ENCODE measurements around the gene DCUN1D1.

DCUN1D1 gene

DNA sequence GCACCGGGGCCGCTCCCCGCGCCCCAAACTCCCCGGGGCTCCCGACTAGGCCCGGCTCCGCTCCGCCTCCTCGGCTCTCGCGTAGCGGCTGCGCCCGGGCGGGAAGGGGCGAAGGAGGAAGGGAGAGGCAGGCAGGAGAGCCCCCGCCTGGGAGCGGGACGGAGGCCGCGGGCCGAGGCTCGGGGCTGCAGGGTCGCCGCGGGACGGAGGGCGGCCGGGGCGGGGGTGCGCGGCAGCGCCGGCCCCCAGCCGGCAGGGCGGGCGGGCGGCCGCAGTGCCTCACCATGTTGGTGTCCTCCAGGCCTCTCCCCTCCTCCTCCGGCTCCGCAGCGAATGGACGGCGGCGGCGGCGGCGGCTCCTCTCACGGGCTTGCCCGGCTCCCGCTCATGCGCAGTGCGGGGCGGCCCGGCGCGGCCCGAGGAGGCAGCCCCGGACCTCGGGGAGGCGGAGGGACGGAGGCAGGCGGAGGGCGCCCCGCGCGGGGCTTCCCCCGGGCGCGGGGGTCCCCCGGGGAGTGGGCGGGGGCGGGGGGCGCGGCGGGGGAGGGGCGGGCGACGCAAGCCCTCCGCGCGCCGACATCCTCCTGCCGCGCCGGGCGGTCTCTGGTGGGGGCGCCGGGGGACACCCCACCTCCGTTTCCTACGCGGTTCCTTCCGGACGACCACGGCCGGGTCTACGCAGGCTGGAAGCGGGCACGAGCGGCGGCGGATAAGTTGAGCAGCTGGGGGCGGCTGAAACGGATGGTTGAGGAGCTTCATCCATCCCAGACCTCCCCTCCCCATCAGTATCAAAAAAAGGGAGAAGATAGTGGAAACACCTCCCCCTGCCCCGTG is at the start of gene DCUN1D1:
TSS of gene DCUN1D1 (minus strand) at position 335 of the 834 bp plus-strand sequence. CDS start at position 286, 49 bp downstream.
- no peaks in the 10 kb centered on the region for H3K36me3 ChIP-seq
- TF ChIP-seq Cebpa-rat (IDR thresholded peaks at IDR 0.05) = no peak
- H3K4me3 ChIP-seq = peak within 1 kb of the TSS; percentile 85
- peak within 1 kb of the TSS; percentile 92 for H3K4me2 ChIP-seq
- H3K4me1 ChIP-seq = peaks cover 38% of the 10 kb centered on the region
- H3K27me3 ChIP-seq = no peaks in the 10 kb centered on the region
- H3K27ac ChIP-seq = peak within 1 kb of the TSS; percentile 90
- H3K9ac ChIP-seq = peak within 1 kb of the TSS; percentile 92
- peaks cover 44% of the 10 kb centered on the region for H4K20me1 ChIP-seq
- no peaks in the 10 kb centered on the region for H3K9me3 ChIP-seq

DNA sequence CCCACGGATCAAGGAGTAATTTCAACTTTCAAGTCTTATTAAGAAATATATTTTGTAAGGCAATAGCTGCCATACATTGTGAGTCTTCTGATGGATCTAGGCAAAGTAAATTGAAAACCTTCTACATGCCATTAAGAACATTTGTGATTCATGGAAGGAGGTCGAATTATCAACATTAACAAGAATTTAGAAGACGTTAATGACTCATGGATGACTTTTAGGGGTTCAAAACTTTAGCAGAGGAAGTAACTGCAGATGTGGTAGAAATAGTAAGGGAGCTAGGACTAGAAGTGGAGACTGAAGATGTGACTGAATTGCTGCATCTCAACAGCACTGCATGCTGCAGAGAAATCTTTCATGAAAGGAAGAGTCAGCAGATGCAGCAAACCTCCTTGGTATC is 48.1 kb upstream of the DCUN1D1 start:
- Histone ChIP-seq H3K9me3 (peaks cover 23% of the 10 kb centered on the region), H3K27me3 (no peaks in the 10 kb centered on the region), H3K9ac (no peak overlapping the region), H3K4me3 (no peak overlapping the region), H3K4me2 (no peak overlapping the region), H3K27ac (no peak overlapping the region), H3K4me1 (no peaks in the 10 kb centered on the region), H4K20me1 (no peaks in the 10 kb centered on the region), H3K36me3 (peaks cover 81% of the 10 kb centered on the region)
- TF ChIP-seq Cebpa-rat (IDR thresholded peaks at IDR 0.05) = no peak

DNA sequence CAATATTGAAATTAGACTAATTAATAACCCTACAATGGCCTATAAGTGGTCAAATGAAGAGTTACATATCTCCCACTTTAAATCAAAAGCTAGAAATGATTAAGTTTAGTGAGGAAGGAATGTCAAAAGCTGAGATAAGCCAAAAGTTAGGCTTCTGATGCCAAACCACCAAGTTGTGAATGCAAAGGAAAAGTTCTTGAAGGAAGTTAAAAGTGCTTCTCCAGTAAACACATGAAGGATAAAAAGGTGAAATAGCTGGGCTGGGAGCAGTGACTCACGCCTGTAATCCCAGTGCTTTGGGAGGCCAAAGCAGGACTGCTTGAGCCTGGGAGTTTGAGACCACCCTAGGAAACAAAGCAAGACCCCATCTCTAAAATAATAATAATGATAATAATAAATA is 46.9 kb upstream of the DCUN1D1 start:
- H3K4me2 ChIP-seq = no peak overlapping the region
- H3K27me3 ChIP-seq = no peaks in the 10 kb centered on the region
- no peak overlapping the region for H3K27ac ChIP-seq
- no peak overlapping the region for H3K4me3 ChIP-seq
- H3K9me3 ChIP-seq = peaks cover 23% of the 10 kb centered on the region
- H3K36me3 ChIP-seq = peaks cover 77% of the 10 kb centered on the region
- no peak for TF ChIP-seq Cebpa-rat (IDR thresholded peaks at IDR 0.05)
- no peaks in the 10 kb centered on the region for H3K4me1 ChIP-seq
- no peaks in the 10 kb centered on the region for H4K20me1 ChIP-seq
- no peak overlapping the region for H3K9ac ChIP-seq

DNA sequence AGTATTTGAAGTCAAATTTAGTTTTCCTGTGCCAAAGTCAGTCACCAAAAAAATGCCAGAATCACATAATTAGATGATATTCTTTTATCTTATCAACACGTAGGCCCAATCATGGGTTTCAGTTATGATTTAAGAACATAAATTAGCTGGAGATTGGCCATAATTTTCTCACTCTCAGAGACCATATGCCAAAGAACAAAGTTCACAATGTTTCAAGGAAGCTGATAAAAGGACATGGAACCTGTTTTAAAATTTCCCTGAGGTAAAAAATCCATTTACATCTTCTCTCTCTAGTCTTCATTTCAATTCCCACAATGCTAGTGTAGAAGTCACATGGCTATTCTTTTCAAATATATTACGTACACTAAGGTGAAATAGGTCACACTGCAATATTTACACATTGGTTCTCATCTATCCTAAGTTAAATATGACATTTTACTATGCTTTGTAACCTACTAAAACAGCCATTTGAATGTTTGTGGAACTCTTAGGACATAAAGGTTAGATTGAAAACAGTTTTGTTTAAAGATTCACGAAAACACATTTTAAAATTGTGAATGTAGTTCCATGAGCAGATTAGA is 42.7 kb upstream of the DCUN1D1 start:
- Histone ChIP-seq H3K36me3 (peaks cover 77% of the 10 kb centered on the region), H4K20me1 (no peaks in the 10 kb centered on the region), H3K4me2 (no peak overlapping the region), H3K9me3 (peaks cover 3% of the 10 kb centered on the region), H3K27ac (no peak overlapping the region), H3K4me3 (no peak overlapping the region), H3K9ac (no peak overlapping the region), H3K27me3 (no peaks in the 10 kb centered on the region), H3K4me1 (no peaks in the 10 kb centered on the region)
- no peak for TF ChIP-seq Cebpa-rat (IDR thresholded peaks at IDR 0.05)

DNA sequence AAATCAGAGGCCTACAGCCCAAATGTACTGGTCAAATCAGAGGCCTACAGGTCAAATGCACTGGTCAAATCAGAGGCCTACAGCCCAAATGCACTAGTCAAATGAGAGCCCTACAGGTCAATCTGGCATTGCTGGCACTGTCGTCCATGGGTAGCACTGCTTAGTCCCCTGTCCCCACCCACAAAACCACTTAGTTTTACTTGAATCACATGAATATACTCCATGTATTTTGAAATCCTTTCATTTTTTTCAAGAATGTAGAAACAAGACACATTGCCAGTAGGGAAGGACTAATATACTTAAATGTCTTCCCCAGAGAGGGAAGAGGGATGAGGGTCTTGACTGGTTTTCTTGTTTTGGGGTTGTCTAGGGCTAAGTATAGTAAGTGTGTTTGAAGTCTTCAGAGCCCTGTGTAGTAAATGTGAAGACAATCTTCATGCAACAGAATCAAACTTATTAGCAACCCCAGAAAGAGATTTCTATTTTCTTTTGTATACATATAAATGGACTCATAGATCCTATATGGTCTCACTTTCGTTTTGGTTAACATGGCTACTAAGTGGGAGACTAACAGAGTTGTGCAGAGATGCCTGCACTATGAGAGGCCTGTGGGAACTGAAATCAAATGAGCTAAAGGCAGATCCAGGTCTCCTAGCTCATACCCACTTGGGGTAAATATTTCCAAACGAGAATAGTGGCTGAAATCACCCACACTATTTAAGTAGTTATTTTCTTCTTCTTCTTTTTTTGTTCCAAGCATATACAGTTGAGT is 38.3 kb upstream of the DCUN1D1 start:
- H3K9me3 ChIP-seq = no peaks in the 10 kb centered on the region
- H3K4me3 ChIP-seq = no peak overlapping the region
- H3K4me1 ChIP-seq = no peaks in the 10 kb centered on the region
- H3K4me2 ChIP-seq = no peak overlapping the region
- no peaks in the 10 kb centered on the region for H3K27me3 ChIP-seq
- peaks cover 92% of the 10 kb centered on the region for H3K36me3 ChIP-seq
- no peak for TF ChIP-seq Cebpa-rat (IDR thresholded peaks at IDR 0.05)
- H4K20me1 ChIP-seq = no peaks in the 10 kb centered on the region
- no peak overlapping the region for H3K9ac ChIP-seq
- H3K27ac ChIP-seq = no peak overlapping the region

DNA sequence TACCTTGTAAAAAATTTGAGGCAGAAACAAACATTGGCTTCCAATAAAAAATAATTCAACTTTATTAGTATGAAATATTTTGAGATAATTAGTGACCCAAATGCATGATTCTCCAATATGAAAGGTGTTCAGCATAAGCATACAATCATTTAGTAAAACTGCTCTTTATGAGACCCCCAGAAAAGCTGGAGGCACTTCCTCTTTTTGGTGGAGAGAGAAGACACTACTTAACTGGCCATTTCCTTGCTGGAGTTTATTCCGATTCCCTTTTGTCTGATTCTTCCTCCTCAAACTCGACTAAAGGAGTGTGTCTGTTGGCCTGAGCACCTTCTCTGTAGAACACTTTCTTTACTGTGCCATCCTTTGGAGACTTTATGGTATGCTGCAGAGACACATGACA is 34.8 kb upstream of the DCUN1D1 start:
- no peaks in the 10 kb centered on the region for H3K9me3 ChIP-seq
- no peak overlapping the region for H3K4me2 ChIP-seq
- H3K27me3 ChIP-seq = no peaks in the 10 kb centered on the region
- H3K4me3 ChIP-seq = no peak overlapping the region
- no peak overlapping the region for H3K9ac ChIP-seq
- H4K20me1 ChIP-seq = no peaks in the 10 kb centered on the region
- peaks cover 82% of the 10 kb centered on the region for H3K36me3 ChIP-seq
- no peak for TF ChIP-seq Cebpa-rat (IDR thresholded peaks at IDR 0.05)
- H3K4me1 ChIP-seq = no peaks in the 10 kb centered on the region
- H3K27ac ChIP-seq = no peak overlapping the region

DNA sequence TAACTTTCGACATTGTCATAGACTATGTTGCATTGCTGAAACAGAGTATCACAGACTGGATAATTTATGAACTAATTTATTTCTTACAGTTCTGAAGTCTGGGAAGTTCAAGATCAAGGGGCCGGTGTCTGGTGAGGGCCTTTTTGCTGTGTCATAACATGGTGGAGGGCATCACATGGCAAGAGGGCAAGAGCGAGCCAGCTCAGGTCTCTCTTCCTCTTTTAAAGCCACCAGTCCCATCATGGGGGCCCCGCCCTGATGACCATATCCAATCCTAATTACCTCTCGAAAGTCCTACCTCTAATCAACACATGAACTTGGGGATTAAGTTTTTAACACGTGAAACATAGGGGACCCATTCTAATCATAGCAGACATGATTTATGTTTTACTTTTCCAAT is 33.5 kb upstream of the DCUN1D1 start:
- no peak overlapping the region for H3K27ac ChIP-seq

DNA sequence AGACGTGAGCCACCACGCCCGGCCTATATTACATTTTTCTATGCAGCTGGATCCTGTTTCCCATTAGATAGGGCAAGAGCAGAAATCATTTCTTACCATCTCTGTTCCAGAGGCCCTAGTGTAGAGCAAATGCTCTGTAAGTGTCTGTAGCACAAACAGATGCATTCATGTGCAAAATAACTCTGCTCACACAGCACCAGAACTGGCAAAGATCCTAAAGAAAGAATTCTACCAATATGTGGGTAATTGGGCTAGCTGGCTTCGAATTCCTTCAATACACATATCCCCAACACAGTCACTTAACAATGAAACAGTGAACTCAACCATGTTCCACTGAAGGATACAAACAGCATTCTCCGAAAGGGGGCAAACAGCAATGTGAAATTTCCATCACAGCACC is 32.7 kb upstream of the DCUN1D1 start:
- no peaks in the 10 kb centered on the region for H3K27me3 ChIP-seq
- H3K4me3 ChIP-seq = no peak overlapping the region
- H3K9me3 ChIP-seq = no peaks in the 10 kb centered on the region
- H3K9ac ChIP-seq = no peak overlapping the region
- TF ChIP-seq Cebpa-rat (IDR thresholded peaks at IDR 0.05) = no peak
- H4K20me1 ChIP-seq = no peaks in the 10 kb centered on the region
- H3K27ac ChIP-seq = no peak overlapping the region
- no peak overlapping the region for H3K4me2 ChIP-seq
- H3K36me3 ChIP-seq = peaks cover 61% of the 10 kb centered on the region
- H3K4me1 ChIP-seq = no peaks in the 10 kb centered on the region

More for the DNA sequence above, 33.5 kb upstream of the DCUN1D1 start:
- no peaks in the 10 kb centered on the region for H3K9me3 ChIP-seq
- no peaks in the 10 kb centered on the region for H3K27me3 ChIP-seq
- H4K20me1 ChIP-seq = no peaks in the 10 kb centered on the region
- no peak overlapping the region for H3K4me3 ChIP-seq
- TF ChIP-seq Cebpa-rat (IDR thresholded peaks at IDR 0.05) = no peak
- H3K4me1 ChIP-seq = no peaks in the 10 kb centered on the region
- no peak overlapping the region for H3K4me2 ChIP-seq
- peaks cover 69% of the 10 kb centered on the region for H3K36me3 ChIP-seq
- no peak overlapping the region for H3K9ac ChIP-seq

DNA sequence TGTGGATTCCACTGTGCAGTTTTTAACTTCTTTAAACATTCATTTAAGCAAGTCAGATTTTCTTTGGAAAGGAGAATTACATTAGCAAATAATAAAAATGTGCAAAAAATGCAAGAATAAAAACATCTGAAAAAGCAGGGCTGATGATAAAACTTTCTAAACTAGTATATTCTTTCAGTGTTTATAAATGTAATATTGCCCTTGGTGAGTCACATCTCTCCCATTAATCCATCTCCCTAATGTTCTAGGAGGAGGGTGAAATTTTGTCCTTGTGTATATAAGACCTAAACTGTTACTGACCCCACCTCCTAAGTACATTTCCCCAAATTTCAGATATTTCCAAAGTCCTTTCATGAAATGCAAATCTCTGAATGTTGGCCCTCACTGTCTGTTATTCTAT is 28.5 kb upstream of the DCUN1D1 start:
- H3K4me3 ChIP-seq = no peak overlapping the region
- no peaks in the 10 kb centered on the region for H3K27me3 ChIP-seq
- no peak overlapping the region for H3K4me2 ChIP-seq
- H3K9me3 ChIP-seq = no peaks in the 10 kb centered on the region
- no peak overlapping the region for H3K9ac ChIP-seq
- TF ChIP-seq Cebpa-rat (IDR thresholded peaks at IDR 0.05) = no peak
- no peak overlapping the region for H3K27ac ChIP-seq
- no peaks in the 10 kb centered on the region for H3K4me1 ChIP-seq
- H4K20me1 ChIP-seq = no peaks in the 10 kb centered on the region
- peaks cover 22% of the 10 kb centered on the region for H3K36me3 ChIP-seq

DNA sequence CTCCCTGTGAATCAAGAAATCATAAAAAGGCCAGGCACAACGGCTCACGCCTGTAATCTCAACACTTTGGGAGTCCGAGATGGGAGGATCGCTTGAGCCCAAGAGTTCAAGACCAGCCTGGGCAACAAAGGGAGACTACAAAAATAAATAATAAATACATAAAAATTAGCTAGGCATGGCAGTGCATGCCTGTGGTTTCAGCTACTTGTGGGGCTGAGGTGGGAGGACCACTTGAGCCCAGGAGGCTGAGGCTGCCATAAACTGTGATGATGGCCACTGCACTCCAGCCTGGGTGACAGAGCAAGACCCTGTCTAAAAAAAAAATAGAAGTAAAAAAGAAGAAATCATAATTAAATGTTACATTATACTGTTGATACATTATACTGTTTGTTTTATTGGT is 28.0 kb upstream of the DCUN1D1 start:
- Histone ChIP-seq H3K36me3 (peaks cover 17% of the 10 kb centered on the region; the same call in 1 of the 2 replicates), H3K27ac (no peak overlapping the region), H3K4me3 (no peak overlapping the region), H3K4me1 (no peaks in the 10 kb centered on the region), H3K9ac (no peak overlapping the region), H3K4me2 (no peak overlapping the region), H3K9me3 (no peaks in the 10 kb centered on the region), H3K27me3 (no peaks in the 10 kb centered on the region), H4K20me1 (no peaks in the 10 kb centered on the region)
- TF ChIP-seq Cebpa-rat (IDR thresholded peaks at IDR 0.05) = no peak

All from BLaER1 (cell line).